ENCODE results near the gene SLC7A14. TPM values are rescaled to one million over a fixed set of nuclear protein-coding genes. Genes with fewer than 3 reads are reported as not detected.

The SLC7A14 gene
- total RNA-seq, 1 donor from 2014 or later = under 0.01 TPM

GRCh38 chr3:170517242-170517945 is 68.5 kb downstream of the SLC7A14 start:
- no peak overlapping the region for H3K4me3 ChIP-seq (ENCODE audit: low read depth, low read length)
- no peaks in the 10 kb centered on the region for H3K27me3 ChIP-seq (ENCODE audit: control insufficient read depth, insufficient read depth, low read length)
- H3K36me3 ChIP-seq (ENCODE audit: control insufficient read depth, insufficient read depth, low read length) = no peaks in the 10 kb centered on the region
- FAIRE-seq (no peak), DNase-seq (ENCODE audit: low read depth) (peak; percentile 46)
- TF ChIP-seq CTCF (IDR thresholded peaks at IDR 0.05; ENCODE audit: insufficient read depth, low read length, severe bottlenecking) = no peak

- no peak for TF ChIP-seq CTCF (IDR thresholded peaks at IDR 0.05; ENCODE audit: insufficient read depth, low read length, severe bottlenecking)
- FAIRE-seq = no peak
- H3K36me3 ChIP-seq (ENCODE audit: control insufficient read depth, insufficient read depth, low read length) = no peaks in the 10 kb centered on the region
Measured at GRCh38 chr3:170513642-170514041, 72.2 kb downstream of the SLC7A14 start.

GRCh38 chr3:170511371-170511770 is 74.5 kb downstream of the SLC7A14 start:
- no peak for FAIRE-seq
- TF ChIP-seq CTCF (IDR thresholded peaks at IDR 0.05; ENCODE audit: insufficient read depth, low read length, severe bottlenecking) = no peak
- Histone ChIP-seq H3K36me3 (ENCODE audit: control insufficient read depth, insufficient read depth, low read length) (no peaks in the 10 kb centered on the region), H3K27me3 (ENCODE audit: control insufficient read depth, insufficient read depth, low read length) (no peaks in the 10 kb centered on the region), H3K4me3 (ENCODE audit: low read depth, low read length) (no peak overlapping the region)
- no peak for DNase-seq (ENCODE audit: low read depth)

More at GRCh38 chr3:170513642-170514041, 72.2 kb downstream of the SLC7A14 start:
- H3K4me3 ChIP-seq (ENCODE audit: low read depth, low read length) = no peak overlapping the region
- H3K27me3 ChIP-seq (ENCODE audit: control insufficient read depth, insufficient read depth, low read length) = no peaks in the 10 kb centered on the region
- DNase-seq (ENCODE audit: low read depth) = no peak

- DNase-seq (ENCODE audit: low read depth) (no peak), FAIRE-seq (no peak)
- H3K4me3 ChIP-seq (ENCODE audit: low read depth, low read length) = no peak overlapping the region
- no peaks in the 10 kb centered on the region for H3K36me3 ChIP-seq (ENCODE audit: control insufficient read depth, insufficient read depth, low read length)
- no peaks in the 10 kb centered on the region for H3K27me3 ChIP-seq (ENCODE audit: control insufficient read depth, insufficient read depth, low read length)
- TF ChIP-seq CTCF (IDR thresholded peaks at IDR 0.05; ENCODE audit: insufficient read depth, low read length, severe bottlenecking) = no peak
Measured at GRCh38 chr3:170508839-170509238, 77.0 kb downstream of the SLC7A14 start.

GRCh38 chr3:170508291-170508690 is 77.6 kb downstream of the SLC7A14 start:
- FAIRE-seq (no peak), DNase-seq (ENCODE audit: low read depth) (no peak)
- no peak overlapping the region for H3K4me3 ChIP-seq (ENCODE audit: low read depth, low read length)
- no peaks in the 10 kb centered on the region for H3K27me3 ChIP-seq (ENCODE audit: control insufficient read depth, insufficient read depth, low read length)
- H3K36me3 ChIP-seq (ENCODE audit: control insufficient read depth, insufficient read depth, low read length) = no peaks in the 10 kb centered on the region
- TF ChIP-seq CTCF (IDR thresholded peaks at IDR 0.05; ENCODE audit: insufficient read depth, low read length, severe bottlenecking) = no peak

- FAIRE-seq = no peak
- no peak for DNase-seq (ENCODE audit: low read depth)
- no peaks in the 10 kb centered on the region for H3K27me3 ChIP-seq (ENCODE audit: control insufficient read depth, insufficient read depth, low read length)
- no peak overlapping the region for H3K4me3 ChIP-seq (ENCODE audit: low read depth, low read length)
- TF ChIP-seq CTCF (IDR thresholded peaks at IDR 0.05; ENCODE audit: insufficient read depth, low read length, severe bottlenecking) = no peak
- H3K36me3 ChIP-seq (ENCODE audit: control insufficient read depth, insufficient read depth, low read length) = no peaks in the 10 kb centered on the region
Measured at GRCh38 chr3:170507063-170507462, 78.8 kb downstream of the SLC7A14 start.
